Measurements from ENCODE around the gene CDC27.

DNA sequence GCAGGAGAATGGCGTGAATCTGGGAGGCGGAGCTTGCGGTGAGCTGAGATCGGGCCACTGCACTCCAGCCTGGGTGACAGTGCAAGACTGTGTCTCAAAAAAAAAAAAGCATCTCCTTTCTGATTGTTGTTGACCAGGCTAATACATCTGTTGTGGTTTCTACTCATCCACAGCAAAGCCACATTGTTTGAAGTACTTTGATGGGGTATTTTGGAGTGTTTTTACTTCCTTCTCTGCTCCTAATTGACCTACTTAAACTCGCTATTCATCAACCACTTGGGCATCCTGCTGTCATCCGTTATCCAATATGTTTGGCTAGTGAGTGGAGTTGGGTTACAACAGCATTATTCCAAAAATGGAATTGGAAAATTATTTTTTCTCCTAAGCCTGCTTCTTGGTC lies 3.5 kb upstream of the CDC27 start:
- TF ChIP-seq POLR2A (IDR thresholded peaks at IDR 0.05): no peak
- TF ChIP-seq, protein P1, sequence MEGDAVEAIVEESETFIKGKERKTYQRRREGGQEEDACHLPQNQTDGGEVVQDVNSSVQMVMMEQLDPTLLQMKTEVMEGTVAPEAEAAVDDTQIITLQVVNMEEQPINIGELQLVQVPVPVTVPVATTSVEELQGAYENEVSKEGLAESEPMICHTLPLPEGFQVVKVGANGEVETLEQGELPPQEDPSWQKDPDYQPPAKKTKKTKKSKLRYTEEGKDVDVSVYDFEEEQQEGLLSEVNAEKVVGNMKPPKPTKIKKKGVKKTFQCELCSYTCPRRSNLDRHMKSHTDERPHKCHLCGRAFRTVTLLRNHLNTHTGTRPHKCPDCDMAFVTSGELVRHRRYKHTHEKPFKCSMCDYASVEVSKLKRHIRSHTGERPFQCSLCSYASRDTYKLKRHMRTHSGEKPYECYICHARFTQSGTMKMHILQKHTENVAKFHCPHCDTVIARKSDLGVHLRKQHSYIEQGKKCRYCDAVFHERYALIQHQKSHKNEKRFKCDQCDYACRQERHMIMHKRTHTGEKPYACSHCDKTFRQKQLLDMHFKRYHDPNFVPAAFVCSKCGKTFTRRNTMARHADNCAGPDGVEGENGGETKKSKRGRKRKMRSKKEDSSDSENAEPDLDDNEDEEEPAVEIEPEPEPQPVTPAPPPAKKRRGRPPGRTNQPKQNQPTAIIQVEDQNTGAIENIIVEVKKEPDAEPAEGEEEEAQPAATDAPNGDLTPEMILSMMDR (IDR thresholded peaks at IDR 0.05 in 4 of 5, conservative IDR thresholded peaks at IDR 0.05 in 1 of 5): no peak
